ENCODE measurements around the gene RAB7B.

The RAB7B gene

DNA sequence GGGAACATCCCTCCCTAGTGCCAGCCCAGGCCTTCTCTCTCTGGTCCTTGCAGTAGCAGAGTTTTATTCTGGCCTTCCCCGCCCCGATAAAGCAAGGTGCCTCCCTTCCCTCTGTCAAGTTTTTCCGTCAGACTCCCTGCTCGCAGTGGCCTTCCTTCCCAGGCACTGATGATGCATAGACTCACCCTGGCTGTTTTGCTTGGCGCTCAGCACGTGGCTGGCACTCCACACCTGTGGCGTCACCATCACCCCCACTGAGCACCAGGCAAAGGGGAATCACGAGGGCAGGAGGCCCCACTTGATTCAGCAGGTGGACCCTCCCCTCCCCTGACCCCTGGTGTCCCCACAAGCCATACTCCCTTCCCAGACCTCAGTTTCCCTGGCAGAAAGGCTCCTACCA, 67.3 kb downstream of the RAB7B start:
- TF ChIP-seq GATA1 (IDR thresholded peaks at IDR 0.05; ENCODE audit: low read depth, low read length) (no peak), POLR2A (IDR thresholded peaks at IDR 0.05; ENCODE audit: low read length) (no peak)

DNA sequence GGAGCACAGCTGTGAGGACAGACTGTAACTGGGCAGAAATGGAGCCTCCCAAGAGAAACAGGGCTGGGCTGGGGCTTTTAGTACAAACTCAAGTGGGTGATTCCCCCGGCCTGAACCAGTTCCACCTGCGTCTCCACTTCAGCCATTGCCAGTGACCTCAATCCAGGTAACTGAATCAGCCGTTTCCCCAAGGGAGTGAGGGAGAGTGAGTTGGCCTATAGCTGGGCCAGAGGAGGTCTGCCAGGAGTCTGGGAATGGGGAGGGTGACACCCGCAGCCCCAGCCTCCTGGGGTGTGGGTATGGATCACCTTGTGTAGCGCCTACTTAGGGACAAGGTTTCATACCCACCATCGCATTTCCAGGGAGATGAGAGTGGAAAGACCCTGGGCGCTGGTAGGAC, 68.4 kb downstream of the RAB7B start:
- TF ChIP-seq GATA1 (IDR thresholded peaks at IDR 0.05; ENCODE audit: low read depth, low read length) (no peak), POLR2A (IDR thresholded peaks at IDR 0.05; ENCODE audit: low read length) (no peak)
- DNase-seq: no peak

More for the DNA sequence above, 67.3 kb downstream of the RAB7B start:
- DNase-seq: no peak

DNA sequence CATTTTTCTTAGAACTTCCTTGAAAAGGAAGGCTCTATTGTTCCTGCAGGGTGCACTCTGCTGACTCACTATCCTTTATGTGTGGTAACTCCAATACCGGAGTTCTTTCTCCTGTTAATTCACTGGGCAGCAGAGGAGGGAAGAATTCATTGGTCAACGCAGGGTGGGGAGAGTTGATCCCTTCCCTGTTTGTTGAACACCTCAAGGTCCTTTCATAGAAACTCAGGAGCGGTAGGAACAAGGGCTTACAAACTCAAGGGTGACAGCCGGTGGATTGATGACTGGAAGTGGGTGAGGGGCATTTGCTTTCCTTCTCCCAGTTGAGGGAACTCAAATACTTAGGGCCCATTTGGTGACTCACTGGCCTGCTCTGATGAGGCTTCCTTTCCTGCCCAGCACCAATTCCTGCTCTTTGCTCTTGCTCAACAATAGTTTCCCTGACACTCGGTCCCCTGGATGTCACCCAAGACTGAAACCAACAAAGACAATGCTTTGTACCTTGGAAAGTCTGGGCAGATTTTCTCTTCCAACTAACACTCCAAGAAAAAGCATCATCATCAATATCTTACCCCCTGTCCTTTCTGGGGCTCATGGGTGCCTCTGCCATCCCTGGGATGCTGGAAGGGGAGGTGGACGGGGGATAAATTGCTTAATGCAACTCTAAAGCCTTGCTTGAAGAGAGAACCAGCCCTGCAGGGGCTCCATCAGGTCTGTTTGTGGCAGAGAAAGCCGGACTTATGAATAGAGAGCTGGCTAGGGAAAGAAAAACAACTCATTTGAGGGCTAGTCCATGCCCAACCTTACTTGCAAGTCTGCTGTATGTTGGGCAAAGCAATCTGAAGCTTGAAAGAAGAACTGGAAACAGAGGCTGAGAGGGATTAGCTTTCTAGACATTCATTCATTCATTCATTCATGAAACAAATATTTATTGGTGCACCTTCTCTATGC, 69.2 kb downstream of the RAB7B start:
- TF ChIP-seq POLR2A (IDR thresholded peaks at IDR 0.05; ENCODE audit: low read length): no peak
- TF ChIP-seq GATA1 (IDR thresholded peaks at IDR 0.05; ENCODE audit: low read depth, low read length): no peak
- DNase-seq: no peak

DNA sequence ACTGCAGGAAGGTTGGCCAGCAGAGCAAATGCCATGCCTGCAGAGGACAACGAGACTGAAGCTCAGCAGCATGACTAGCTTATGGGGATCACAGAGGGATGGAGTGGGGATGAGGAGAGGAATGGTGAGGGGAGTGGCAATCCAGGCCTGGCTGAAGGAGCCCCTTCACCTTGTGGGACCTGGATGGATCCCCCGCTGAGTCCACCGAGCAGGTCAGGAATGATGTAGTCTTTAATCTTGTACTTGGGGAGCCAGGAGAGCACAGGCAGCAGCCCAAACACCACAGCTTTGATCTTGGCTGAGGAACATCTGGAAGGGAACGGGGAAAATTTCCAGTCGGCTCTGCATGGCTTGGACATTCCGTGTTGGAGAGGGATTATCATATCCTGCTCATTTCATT, 70.4 kb downstream of the RAB7B start:
- TF ChIP-seq GATA1 (IDR thresholded peaks at IDR 0.05; ENCODE audit: low read depth, low read length) (no peak), POLR2A (IDR thresholded peaks at IDR 0.05; ENCODE audit: low read length) (no peak)
- no peak for DNase-seq

DNA sequence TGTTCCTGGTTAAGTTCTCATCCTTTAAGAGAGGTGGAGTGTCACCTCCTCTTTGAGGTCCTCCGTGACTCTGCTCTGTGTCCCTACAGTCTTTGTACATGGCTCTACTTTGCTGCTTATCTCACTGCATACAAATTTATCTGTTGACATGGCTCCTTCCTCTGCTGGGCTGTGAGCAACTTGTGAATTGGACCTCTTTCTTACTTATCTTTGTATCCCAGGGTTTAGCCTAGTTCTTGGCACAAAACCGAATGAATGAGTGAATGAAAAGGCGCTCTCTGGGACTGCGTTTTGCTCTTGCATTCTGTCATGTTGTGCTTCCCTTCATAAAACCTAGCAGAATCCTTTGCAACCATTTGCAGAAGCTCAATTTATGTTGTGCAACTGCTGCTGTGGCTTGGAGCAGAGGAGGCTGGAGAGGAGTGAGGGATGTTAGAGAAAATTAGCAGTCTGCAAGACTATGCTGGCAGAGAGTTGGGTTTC, 72.4 kb downstream of the RAB7B start:
- TF ChIP-seq POLR2A (IDR thresholded peaks at IDR 0.05; ENCODE audit: low read length): no peak
- no peak for TF ChIP-seq GATA1 (IDR thresholded peaks at IDR 0.05; ENCODE audit: low read depth, low read length)
- peak; percentile 13 to 45 for DNase-seq

DNA sequence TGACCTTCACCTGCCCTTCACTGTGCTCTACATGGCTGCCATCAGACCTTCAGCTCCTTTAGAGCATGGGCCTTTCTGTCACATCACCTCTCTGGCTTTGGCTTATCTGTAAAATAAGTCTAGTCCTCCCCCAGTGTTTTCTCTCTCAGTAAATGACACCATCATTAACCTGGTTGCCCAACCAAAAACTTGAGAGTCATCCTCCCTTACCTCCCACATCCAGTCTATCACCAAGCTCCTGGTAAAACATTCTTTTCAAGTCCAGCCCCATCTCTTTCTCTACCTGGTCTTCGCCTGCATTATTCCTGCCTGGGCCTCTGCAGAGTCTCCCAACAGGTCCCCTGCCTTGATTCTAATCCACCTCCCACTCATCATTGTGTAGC, 73.0 kb downstream of the RAB7B start:
- no peak for DNase-seq
- no peak for TF ChIP-seq POLR2A (IDR thresholded peaks at IDR 0.05; ENCODE audit: low read length)
- TF ChIP-seq GATA1 (IDR thresholded peaks at IDR 0.05; ENCODE audit: low read depth, low read length): no peak

DNA sequence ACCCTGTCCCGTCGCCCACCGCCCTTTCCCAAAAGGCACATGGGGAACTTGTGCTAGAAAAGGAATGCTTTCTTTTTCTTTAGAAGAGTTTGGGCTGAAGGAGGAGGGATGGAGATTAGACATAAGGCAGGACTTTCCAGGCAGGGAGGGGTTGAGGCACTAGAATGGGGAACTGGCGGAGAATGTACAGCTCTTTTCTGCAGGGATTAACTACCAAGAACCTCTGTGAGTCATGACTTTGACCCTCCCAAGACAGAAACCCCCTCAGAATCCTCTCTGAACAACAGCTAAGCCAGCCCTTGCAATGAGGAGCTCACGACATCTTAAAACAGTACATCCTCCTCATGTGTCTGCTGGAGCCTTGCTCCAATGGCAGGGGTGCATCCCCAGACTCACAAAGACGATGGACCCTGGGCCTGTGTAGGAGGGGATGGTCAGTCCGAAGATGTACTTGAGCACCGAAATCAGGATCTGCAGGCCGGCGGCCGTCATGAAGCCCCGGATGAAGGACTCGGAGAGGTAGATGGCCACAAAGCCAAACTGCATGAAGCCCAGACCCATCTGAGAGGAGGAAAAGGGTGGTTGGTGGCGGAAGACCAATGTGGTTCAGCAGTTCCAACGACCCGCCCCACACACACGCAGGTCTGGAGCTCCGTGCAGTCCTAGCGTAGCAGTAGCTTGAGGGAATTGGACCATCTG, 73.5 kb downstream of the RAB7B start:
- TF ChIP-seq POLR2A (IDR thresholded peaks at IDR 0.05; ENCODE audit: low read length) (no peak), GATA1 (IDR thresholded peaks at IDR 0.05; ENCODE audit: low read depth, low read length) (no peak)
- DNase-seq: no peak

DNA sequence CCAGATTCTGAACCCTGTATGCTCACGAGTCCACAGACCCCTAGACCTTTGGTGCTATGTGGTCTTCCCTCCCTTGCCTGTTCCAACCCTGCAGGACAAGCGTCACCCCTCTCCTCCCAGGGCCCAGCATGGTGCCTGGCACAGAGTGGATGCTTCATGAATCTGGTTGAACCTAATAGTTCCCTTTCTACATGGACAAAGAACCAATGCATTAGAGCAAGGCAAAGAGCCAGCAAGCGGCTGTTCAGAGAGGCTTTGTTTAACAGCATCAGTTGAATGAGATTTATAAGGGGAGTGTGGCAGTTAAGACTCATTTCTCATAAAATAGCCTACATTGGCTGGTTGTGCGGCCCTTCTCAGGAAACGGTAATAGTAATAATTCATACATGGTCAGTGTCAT, 74.9 kb downstream of the RAB7B start:
- DNase-seq: no peak
- TF ChIP-seq GATA1 (IDR thresholded peaks at IDR 0.05; ENCODE audit: low read depth, low read length) (no peak), POLR2A (IDR thresholded peaks at IDR 0.05; ENCODE audit: low read length) (no peak)

DNA sequence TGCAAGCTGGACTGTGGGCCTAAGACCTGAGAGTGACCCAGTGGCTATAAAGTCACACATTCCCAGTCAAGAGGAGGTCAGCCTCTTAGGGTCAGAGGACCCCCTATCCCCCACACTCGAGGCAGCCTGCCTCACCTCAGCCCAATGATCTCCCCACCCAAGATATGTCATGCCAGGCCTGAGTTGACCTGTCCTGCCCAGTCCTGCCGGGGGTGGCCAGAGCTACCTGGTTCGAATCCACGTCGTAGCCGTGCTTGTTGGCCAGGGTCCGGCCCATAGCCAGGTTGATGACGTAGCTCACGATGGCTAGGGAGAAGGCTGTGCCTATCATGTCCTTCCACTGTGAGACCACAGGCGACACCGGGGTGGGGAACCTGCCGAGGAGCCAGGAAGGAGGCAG, 75.5 kb downstream of the RAB7B start:
- TF ChIP-seq POLR2A (IDR thresholded peaks at IDR 0.05; ENCODE audit: low read length): no peak
- no peak for TF ChIP-seq GATA1 (IDR thresholded peaks at IDR 0.05; ENCODE audit: low read depth, low read length)
- no peak for DNase-seq

DNA sequence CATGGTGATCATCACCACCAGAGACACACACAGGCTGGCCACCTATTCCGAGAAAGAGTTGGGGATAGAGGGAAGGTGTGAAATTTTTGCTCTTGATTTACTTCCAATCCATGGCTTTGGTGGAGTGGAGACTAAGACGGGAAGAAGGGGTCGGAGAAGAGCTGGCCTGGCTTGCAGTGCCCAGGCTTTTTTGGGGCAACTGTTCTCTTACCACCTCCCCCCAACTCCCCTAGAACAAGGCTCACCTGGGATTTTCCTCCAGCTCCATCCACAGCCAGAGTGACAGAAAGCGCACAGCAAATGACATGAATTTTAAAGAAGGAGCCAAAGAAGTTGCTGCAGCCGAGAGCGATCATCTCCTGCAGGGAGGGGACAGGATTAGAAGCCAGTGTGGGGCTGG, 75.9 kb downstream of the RAB7B start:
- no peak for DNase-seq

More for the DNA sequence above, 75.9 kb downstream of the RAB7B start:
- TF ChIP-seq GATA1 (IDR thresholded peaks at IDR 0.05; ENCODE audit: low read depth, low read length): no peak
- TF ChIP-seq POLR2A (IDR thresholded peaks at IDR 0.05; ENCODE audit: low read length): no peak
